ENCODE measurements around the gene CST1.

- peak in 1 of 2 donors; percentile 49 for TF ChIP-seq CTCF (IDR thresholded peaks at IDR 0.05)
- TF ChIP-seq EP300 (IDR thresholded peaks at IDR 0.05) = no peak
- no peak for TF ChIP-seq POLR2AphosphoS5 (IDR thresholded peaks at IDR 0.05)
Observed at GRCh38 chr20:23782366-23782983, 31.7 kb upstream of the CST1 start.
